Thymus (tissue), 11 donors: Measurements from ENCODE around the gene STING1. TPM values are rescaled to one million over a fixed set of nuclear protein-coding genes. Genes with fewer than 3 reads are reported as not detected.
"Not testable (repeated sequence)": the region's sequence is repeated elsewhere in the genome, so short reads cannot be mapped to it uniquely, and the experiment has no call there.

Source experiments
- DNase-seq, 9 donors: peaks; one replicate each; pipeline ENCODE4 v3.0.0-alpha.2; 2013; ENCODE audit warnings: low spot score in 9 of 9, low read depth in 6 of 9, missing footprints in 1 of 9
- H3K27ac ChIP-seq, 2 donors: one replicate each; pipeline ENCODE4 v1.5.1; 2013; ENCODE audit warnings: control low read depth in 1 of 2, low read depth in 1 of 2, low read length in 1 of 2, mild to moderate bottlenecking in 1 of 2, moderate library complexity in 1 of 2
- H3K27me3 ChIP-seq, 2 donors: one replicate each; pipeline ENCODE4 v1.5.1; 2013; ENCODE audit warnings: low read length in 1 of 2; ENCODE audit not compliant: control insufficient read depth in 2 of 2, insufficient read depth in 1 of 2
- H3K36me3 ChIP-seq, 2 donors: one replicate each; pipeline ENCODE4 v1.5.1; 2013; ENCODE audit warnings: low read length in 1 of 2, mild to moderate bottlenecking in 1 of 2, moderate library complexity in 1 of 2; ENCODE audit not compliant: control insufficient read depth in 2 of 2, insufficient read depth in 2 of 2
- H3K4me1 ChIP-seq, 2 donors: one replicate each; pipeline ENCODE4 v1.5.1; 2013; ENCODE audit warnings: low read length in 2 of 2; ENCODE audit not compliant: control insufficient read depth in 2 of 2, insufficient read depth in 2 of 2
- H3K4me3 ChIP-seq, 2 donors: one replicate each; pipeline ENCODE4 v1.5.1; 2013; ENCODE audit warnings: low read length in 2 of 2, control low read depth in 1 of 2, mild to moderate bottlenecking in 1 of 2
- H3K9me3 ChIP-seq, 2 donors: one replicate each; pipeline ENCODE4 v1.5.1; 2013; ENCODE audit warnings: low read length in 1 of 2, mild to moderate bottlenecking in 1 of 2; ENCODE audit not compliant: control insufficient read depth in 2 of 2, insufficient read depth in 1 of 2
- WGBS: extraction: QIAGEN DNeasy Blood & Tissue Kit; methylation state at CpG from one replicate; pipeline ENCODE4 v1.1.7; 2013; 5-methylcytosine and 5-hydroxymethylcytosine counted together
- polyA plus RNA-seq: library from polyadenylated mRNA; stranded (reverse); fragments of 200-250 nt; gene quantifications from one replicate; pipeline ENCODE4 v1.2.3, GENCODE V29; 2013
- total RNA-seq: library from RNA; stranded (reverse); fragments of 120-200 nt; gene quantifications from one replicate; pipeline ENCODE4 v1.2.4, GENCODE V29; 2013
- donor health status: healthy.

Gene STING1
- total and polyA plus RNA-seq, 2 donors, result 21.3 to 58.3 TPM

DNA sequence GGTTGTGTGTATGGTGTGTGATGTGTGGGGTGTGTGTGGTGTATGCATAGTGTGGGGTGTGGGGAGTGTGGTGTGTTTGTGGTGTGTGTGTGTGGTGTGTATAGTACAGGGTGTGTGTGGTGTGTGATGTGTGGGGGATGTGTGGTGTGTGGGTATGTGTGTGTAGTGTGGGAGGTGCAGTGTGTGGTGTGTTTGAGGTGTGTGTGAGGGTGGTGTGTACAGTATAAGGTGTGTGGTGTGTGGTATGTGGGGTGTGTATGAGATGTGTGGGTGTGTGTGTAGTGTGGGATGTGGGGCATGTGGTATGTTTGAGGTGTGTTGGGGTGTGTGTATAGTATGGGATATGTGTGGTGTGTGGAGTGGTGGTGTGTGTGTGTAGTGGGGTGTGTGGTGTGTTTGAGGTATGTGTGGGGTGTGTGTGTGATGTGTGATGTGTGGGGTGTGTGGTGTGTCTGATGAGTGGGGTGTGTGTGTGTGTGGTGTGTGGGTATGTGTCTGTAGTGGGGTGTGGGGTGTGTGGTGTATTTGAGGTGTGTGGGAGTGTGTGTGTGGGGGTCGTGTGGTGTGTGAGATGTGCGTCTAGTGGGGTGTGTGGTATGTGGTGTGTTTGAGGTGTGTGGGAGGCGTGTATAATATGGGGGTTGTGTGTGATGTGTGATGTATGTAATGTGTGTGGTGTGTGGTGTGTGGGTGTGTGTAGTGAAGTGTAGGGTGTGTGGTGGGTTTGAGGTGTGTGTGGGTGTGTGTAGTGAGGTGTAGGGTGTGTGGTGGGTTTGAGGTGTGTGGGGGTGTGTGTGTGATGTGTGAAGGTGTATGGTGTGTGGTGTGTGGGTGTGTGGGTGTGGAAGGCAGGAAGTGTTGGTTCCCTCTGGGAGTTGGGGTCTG lies 28.6 kb downstream of the STING1 start:
- peaks cover 9 to 26% of the 10 kb centered on the region in 2 donors for H3K4me1 ChIP-seq
- peaks cover 0 to 3% of the 10 kb centered on the region in 2 donors for H3K36me3 ChIP-seq
- no peak overlapping the region for H3K4me3 ChIP-seq
- WGBS, result 63% methylated on average over 3 of the region's 3 CpGs
- no peaks in the 10 kb centered on the region for H3K27me3 ChIP-seq
- no peak overlapping the region for H3K27ac ChIP-seq
- H3K9me3 ChIP-seq, result no peaks in the 10 kb centered on the region
- no peak for DNase-seq

DNA sequence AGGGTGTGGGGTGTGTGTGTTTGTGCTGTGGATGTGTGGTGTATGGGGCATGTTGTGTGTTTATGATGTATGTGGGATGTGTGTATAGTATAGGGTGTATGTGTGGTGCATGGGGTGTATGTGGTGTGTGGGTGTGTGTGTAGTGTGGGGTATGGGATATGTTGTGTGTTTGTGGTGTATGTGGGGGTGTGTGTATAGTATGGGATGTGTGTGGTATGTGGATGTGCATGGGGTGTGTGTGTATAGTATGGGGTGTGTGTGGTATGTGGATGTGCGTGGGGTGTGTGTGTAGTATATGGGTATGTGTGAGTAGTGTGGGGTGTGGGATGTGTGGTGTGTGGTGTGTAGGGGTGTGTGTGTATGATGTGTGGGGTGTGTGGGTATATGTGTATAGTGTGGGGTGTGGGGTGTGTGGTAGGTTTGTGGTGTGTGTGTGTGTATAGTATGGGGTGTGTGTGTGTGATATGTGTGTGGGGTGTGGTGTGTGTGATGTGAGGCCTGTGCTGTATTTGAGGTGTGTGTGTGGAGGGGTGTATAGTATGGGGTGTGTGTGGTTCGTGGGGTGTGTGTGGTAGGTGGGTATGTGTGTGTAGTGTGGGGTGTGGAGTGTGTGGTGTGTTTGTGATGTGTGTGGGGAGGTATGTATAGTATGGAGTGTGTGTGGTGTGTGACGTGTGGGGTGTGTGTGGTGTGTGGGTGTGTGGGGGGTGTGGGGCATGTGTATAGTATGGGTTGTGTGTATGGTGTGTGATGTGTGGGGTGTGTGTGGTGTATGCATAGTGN lies 30.5 kb downstream of the STING1 start:
- peaks cover 0 to 3% of the 10 kb centered on the region in 2 donors for H3K36me3 ChIP-seq
- no peak for DNase-seq
- peaks cover 0 to 11% of the 10 kb centered on the region in 2 donors for H3K4me1 ChIP-seq
- no peaks in the 10 kb centered on the region for H3K9me3 ChIP-seq
- no peak overlapping the region for H3K4me3 ChIP-seq
- H3K27me3 ChIP-seq, result no peaks in the 10 kb centered on the region
- WGBS, result 79% methylated on average over 3 of the region's 3 CpGs
- H3K27ac ChIP-seq, result no peak overlapping the region

DNA sequence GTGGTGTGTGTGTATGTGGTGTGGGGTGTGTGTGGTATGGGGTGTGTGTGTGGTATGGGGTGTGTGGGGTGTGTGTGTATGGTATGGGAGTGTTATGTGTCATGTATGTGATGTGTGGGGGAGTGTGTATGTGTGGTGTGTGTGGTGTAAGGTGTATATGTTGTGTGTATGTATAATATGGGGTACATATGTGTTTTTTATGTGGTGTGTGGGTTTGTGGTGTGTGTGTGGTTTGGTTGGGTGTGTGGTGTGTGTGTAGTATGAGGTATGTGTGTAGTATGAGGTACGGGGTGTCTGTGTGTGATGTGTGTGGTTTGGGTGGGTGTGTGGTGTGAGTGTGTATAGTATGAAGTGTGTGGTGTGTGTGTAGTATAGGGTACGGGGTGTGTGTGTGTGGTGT lies 31.4 kb downstream of the STING1 start:
- Histone ChIP-seq H3K27me3 (no peaks in the 10 kb centered on the region), H3K27ac (no peak overlapping the region), H3K4me1 (peaks cover 0 to 8% of the 10 kb centered on the region in 2 donors), H3K4me3 (no peak overlapping the region), H3K36me3 (peaks cover 0 to 3% of the 10 kb centered on the region in 2 donors), H3K9me3 (no peaks in the 10 kb centered on the region)
- DNase-seq, result no peak
- WGBS, result 89% methylated on average over 2 of the region's 2 CpGs

DNA sequence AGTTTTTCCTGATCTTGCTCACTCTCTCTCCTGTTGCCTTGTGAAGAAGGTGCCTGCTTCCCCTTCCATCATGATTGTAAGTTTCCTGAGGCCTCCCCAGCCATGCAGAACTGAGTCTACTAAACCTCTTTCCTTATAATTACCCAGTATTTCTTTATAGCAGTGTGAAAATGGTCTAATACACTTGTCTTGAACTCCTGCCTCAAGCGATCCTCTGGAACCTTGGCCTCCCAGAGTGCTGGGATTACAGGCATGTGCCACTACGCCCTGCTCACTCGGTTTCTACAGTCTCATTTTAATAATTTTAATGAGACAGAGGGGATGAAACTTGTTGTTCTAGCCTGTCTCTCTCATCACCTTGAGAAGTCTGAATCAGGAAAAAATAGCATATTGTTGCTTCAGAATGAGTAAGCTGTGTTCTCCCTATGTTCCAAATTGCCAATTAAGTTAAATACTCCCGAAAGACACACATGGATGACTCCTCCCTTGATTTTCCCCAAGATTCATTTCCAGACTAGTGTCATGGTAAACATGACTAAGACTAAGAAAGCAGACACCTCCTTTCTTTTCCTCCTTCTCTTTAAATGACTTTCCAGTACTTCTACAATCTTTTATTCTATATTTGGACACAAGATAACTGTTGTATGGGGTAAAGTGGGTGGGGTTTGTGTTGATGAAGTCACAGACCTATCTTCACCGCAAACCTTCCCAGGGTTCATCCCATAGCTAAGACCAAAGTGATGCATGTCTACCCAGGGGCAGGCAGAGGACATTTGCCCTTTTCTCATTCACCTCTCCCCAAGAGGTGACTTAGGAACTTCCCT lies 35.4 kb downstream of the STING1 start:
- 97% methylated on average over 5 of the region's 5 CpGs for WGBS
- Histone ChIP-seq H3K27me3 (no peaks in the 10 kb centered on the region), H3K4me3 (no peak overlapping the region), H3K36me3 (peaks cover 0 to 3% of the 10 kb centered on the region in 2 donors), H3K9me3 (no peaks in the 10 kb centered on the region), H3K4me1 (peaks cover 8 to 23% of the 10 kb centered on the region in 2 donors), H3K27ac (peak overlapping the region in 1 of 2 donors; percentile 20)
- no peak for DNase-seq

DNA sequence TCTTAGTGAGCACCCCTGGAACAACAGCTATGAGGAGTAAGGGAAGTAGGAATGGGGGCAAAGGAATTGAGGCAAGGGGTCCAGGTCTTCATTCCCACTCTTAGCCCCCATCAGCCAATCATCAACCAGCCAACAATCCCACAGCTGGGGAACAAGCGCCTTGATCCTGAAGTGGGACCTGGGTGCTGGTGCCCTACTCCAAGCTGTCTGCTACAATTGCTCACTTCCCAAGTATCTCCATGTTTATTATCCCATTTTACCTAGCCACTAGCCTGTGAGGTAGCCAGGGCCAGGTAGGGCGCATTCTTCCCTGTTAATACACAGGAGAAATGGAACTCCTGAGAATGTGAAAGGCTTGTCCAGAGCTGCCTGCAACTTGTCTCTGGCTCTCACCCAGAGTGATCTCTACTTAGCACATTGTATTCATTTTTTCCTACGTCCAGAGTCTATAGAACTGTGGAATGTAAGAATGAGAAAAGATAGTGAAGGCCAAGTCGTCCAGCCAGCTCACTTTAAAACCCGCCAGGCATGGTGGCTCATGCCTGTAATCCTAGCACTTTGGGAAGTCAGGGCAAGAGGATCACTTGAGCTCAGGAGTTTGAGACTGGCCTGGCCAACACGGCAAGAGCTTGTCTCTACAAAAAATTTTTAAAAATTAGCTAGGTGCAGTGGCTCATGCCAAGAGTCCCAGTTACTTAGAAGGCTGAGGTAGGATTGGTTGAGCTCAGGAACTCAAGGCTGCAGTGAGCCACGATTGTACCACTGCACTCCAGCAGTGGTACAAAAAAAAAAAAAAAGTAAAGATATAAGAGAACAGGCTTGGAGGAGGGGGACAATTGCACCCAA lies 37.0 kb downstream of the STING1 start:
- Histone ChIP-seq H3K9me3 (no peaks in the 10 kb centered on the region), H3K4me3 (no peak overlapping the region), H3K4me1 (peaks cover 8 to 23% of the 10 kb centered on the region in 2 donors), H3K27me3 (no peaks in the 10 kb centered on the region), H3K27ac (peak overlapping the region in 1 of 2 donors; percentile 65), H3K36me3 (no peaks in the 10 kb centered on the region)
- DNase-seq, result no peak
- 86% methylated on average over 7 of the region's 7 CpGs for WGBS

DNA sequence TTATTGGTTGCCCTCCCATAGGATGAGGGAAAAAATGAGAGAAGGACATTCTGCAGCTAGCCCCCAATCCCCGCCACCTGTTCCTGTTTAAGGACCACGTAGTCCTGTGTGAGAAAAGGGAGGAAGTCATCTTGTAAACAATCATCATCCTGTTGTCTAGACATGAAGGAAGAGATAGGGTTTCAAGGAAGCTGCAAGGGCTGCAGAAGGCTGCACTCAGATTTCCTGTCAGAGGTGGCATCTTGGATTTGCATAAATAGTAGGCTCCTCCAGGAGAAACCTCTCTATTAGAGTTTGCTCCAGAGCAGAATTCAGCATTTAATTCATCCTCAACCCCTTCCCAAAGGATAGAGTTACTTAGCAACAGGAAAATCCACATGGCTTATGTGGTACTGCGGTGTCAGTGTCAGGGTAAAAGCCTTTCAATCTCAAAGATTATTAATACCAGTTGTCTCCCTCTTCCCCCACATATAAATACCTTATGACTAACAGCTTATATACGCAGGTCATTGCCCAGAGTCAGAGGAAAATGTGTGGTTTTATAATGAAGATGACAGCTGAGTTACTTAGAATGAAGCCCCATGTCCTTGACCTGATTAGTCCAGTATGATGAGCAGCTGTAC lies 38.6 kb downstream of the STING1 start:
- Histone ChIP-seq H3K9me3 (no peaks in the 10 kb centered on the region), H3K4me3 (no peak overlapping the region), H3K36me3 (no peaks in the 10 kb centered on the region), H3K27me3 (no peaks in the 10 kb centered on the region), H3K27ac (peak overlapping the region; percentile 31 to 55), H3K4me1 (peaks cover 12 to 30% of the 10 kb centered on the region in 2 donors)
- DNase-seq, result peak in 2 of 9 donors; percentile 15 to 61
- 59% methylated on average over 4 of the region's 4 CpGs for WGBS

DNA sequence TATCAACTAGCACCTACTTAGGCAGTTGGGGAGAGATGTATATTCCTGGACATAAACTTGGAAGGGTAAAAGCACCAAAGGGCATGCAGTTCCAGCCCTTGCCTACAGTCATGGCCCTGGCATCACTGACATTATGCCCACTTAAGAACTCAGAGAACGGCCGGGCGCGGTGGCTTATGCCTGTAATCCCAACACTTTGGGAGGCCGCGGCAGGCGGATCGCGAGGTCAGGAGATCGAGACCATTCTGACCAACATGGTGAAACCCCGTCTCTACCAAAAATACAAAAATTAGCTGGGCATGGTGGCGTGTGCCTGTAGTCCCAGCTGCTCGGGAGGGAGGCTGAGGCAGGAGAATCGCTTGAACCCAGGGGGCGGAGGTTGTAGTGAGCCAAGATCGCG lies 42.1 kb downstream of the STING1 start:
- peaks cover 16 to 28% of the 10 kb centered on the region in 2 donors for H3K4me1 ChIP-seq
- DNase-seq, H3K9me3 ChIP-seq, H3K27me3 ChIP-seq, H3K36me3 ChIP-seq, H3K27ac ChIP-seq, H3K4me3 ChIP-seq: not testable (repeated sequence)
- WGBS, result 97% methylated on average over 17 of the region's 17 CpGs
